PFSK-1 (cell line): ENCODE measurements around the gene ACHE.

ENCODE experiments used
- FOXP2 ChIP-seq: optimal IDR thresholded peaks from 2 replicates; pipeline ENCODE3; 2011; ENCODE audit warnings: borderline replicate concordance, control low read depth, inconsistent platforms; ENCODE audit not compliant: insufficient read depth; ENCODE audit errors: extremely low read length, extremely low read depth
- POLR2AphosphoS5 ChIP-seq: IDR thresholded peaks from 2 replicates; pipeline ENCODE4 v1.6.1; 2012; ENCODE audit warnings: low read depth, mild to moderate bottlenecking, control low read depth, low read length, moderate library complexity
- REST ChIP-seq, 2 experiments: IDR thresholded peaks; 2 replicates each; pipeline versions ENCODE4 v1.6.1 to v1.8.0; 2011 to 2012; ENCODE audit warnings: low read depth in 2 of 2, low read length in 2 of 2, control low read depth in 1 of 2, inconsistent platforms in 1 of 2, mild to moderate bottlenecking in 1 of 2, moderate library complexity in 1 of 2; ENCODE audit not compliant: insufficient read depth in 1 of 2
- SIN3A ChIP-seq: IDR thresholded peaks from 2 replicates; pipeline ENCODE4 v1.6.1; 2012; ENCODE audit warnings: mild to moderate bottlenecking, low read length, moderate library complexity, borderline replicate concordance; ENCODE audit not compliant: insufficient read depth
- TAF1 ChIP-seq: IDR thresholded peaks from 2 replicates; pipeline ENCODE4 v1.6.1; 2012; ENCODE audit warnings: low read length, control low read depth, borderline replicate concordance; ENCODE audit not compliant: insufficient read depth

- TF ChIP-seq FOXP2 (no peak), POLR2AphosphoS5 (no peak), TAF1 (no peak), SIN3A (no peak), REST (IDR thresholded peaks at IDR 0.05; ENCODE audit: insufficient read depth in 1 of 2, low read depth in 2 of 2, low read length in 2 of 2) (no peak)
These were observed 10.1 kb downstream of the ACHE start for GRCh38 chr7:100885440-100886141.
